HepG2 (cell line): ENCODE data around the gene SNX24. TPM values are rescaled to one million over a fixed set of nuclear protein-coding genes. Genes with fewer than 3 reads are reported as not detected.

Source experiments
- ARID5B ChIP-seq: IDR thresholded peaks from 2 replicates; pipeline ENCODE4 v1.4.0; 2020; ENCODE audit warnings: mild to moderate bottlenecking, missing genetic modification reagents
- CBX1 ChIP-seq: IDR thresholded peaks from one replicate; pipeline ENCODE4 v1.6.1; 2016; ENCODE audit warnings: antibody characterized with exemption, low read depth
- EP300 ChIP-seq, 3 experiments: sonication (generic) in 1 of 3; formaldehyde crosslinking in 1 of 3; IDR thresholded peaks; 2 replicates each; pipeline versions ENCODE4 v1.5.1 to v1.6.1; 2011 to 2020; ENCODE audit warnings: low read depth in 2 of 3, low read length in 2 of 3, borderline replicate concordance in 1 of 3, improper control_type of control experiment in 1 of 3, mild to moderate bottlenecking in 1 of 3, missing genetic modification reagents in 1 of 3, moderate library complexity in 1 of 3
- ETS1 ChIP-seq: sonication (generic); formaldehyde crosslinking; IDR thresholded peaks from 2 replicates; pipeline ENCODE4 v1.4.0; 2020; ENCODE audit warnings: missing genetic modification reagents
- FLYWCH1 ChIP-seq: sonication (generic); formaldehyde crosslinking; IDR thresholded peaks from 2 replicates; pipeline ENCODE4 v1.8.1; 2023; ENCODE audit warnings: mild to moderate bottlenecking, missing genetic modification reagents
- HES4 ChIP-seq: sonication (generic); formaldehyde crosslinking; IDR thresholded peaks from 2 replicates; pipeline ENCODE4 v1.9.0; 2021; ENCODE audit warnings: mild to moderate bottlenecking, missing genetic modification reagents, borderline replicate concordance
- HOXA5 ChIP-seq: sonication (generic); formaldehyde crosslinking; IDR thresholded peaks from 2 replicates; pipeline ENCODE4 v1.4.0; 2020; ENCODE audit warnings: missing genetic modification reagents
- MBD4 ChIP-seq: IDR thresholded peaks from 2 replicates; pipeline ENCODE4 v1.6.1; 2012; ENCODE audit warnings: low read length, inconsistent platforms, borderline replicate concordance
- MED1 ChIP-seq: sonication (generic); formaldehyde crosslinking; IDR thresholded peaks from 2 replicates; pipeline ENCODE4 v1.4.0; 2020; ENCODE audit warnings: missing genetic modification reagents
- MTA1 ChIP-seq: sonication (generic); formaldehyde crosslinking; IDR thresholded peaks from 2 replicates; pipeline ENCODE4 v1.4.0; 2020; ENCODE audit warnings: missing genetic modification reagents, mild to moderate bottlenecking, borderline replicate concordance
- NFKB2 ChIP-seq: sonication (generic); formaldehyde crosslinking; IDR thresholded peaks from 2 replicates; pipeline ENCODE4 v1.4.0; 2020; ENCODE audit warnings: missing genetic modification reagents, borderline replicate concordance
- POGZ ChIP-seq: sonication (generic); formaldehyde crosslinking; IDR thresholded peaks from 2 replicates; pipeline ENCODE4 v1.4.0; 2020; ENCODE audit warnings: mild to moderate bottlenecking, missing genetic modification reagents
- SAP130 ChIP-seq: IDR thresholded peaks from 2 replicates; pipeline ENCODE4 v1.6.1; 2016; ENCODE audit warnings: low read depth
- SIX1 ChIP-seq: sonication (generic); formaldehyde crosslinking; IDR thresholded peaks from 2 replicates; pipeline ENCODE4 v1.4.0; 2020; ENCODE audit warnings: missing genetic modification reagents, borderline replicate concordance
- ZFAT ChIP-seq: sonication (generic); formaldehyde crosslinking; conservative IDR thresholded peaks from 2 replicates; pipeline ENCODE4 v1.8.1; 2023; ENCODE audit warnings: missing genetic modification reagents, inconsistent platforms
- ZNF225 ChIP-seq: sonication (generic); formaldehyde crosslinking; IDR thresholded peaks from 2 replicates; pipeline ENCODE4 v1.4.0; 2020; ENCODE audit warnings: mild to moderate bottlenecking, missing genetic modification reagents
- ZNF441 ChIP-seq: sonication (generic); formaldehyde crosslinking; IDR thresholded peaks from 2 replicates; pipeline ENCODE4 v1.7.0; 2021; ENCODE audit warnings: missing genetic modification reagents, borderline replicate concordance
- ZNF546 ChIP-seq: sonication (generic); formaldehyde crosslinking; conservative IDR thresholded peaks from 2 replicates; pipeline ENCODE4 v1.8.1; 2023; ENCODE audit warnings: mild to moderate bottlenecking, missing genetic modification reagents
- ZNF577 ChIP-seq: sonication (generic); formaldehyde crosslinking; IDR thresholded peaks from 2 replicates; pipeline ENCODE4 v1.4.0; 2020; ENCODE audit warnings: mild to moderate bottlenecking, low read depth, missing genetic modification reagents, borderline replicate concordance
- ZNF660 ChIP-seq: sonication (generic); formaldehyde crosslinking; IDR thresholded peaks from 2 replicates; pipeline ENCODE4 v1.5.1; 2020; ENCODE audit warnings: mild to moderate bottlenecking, low read depth, missing genetic modification reagents, borderline replicate concordance
- ZNF672 ChIP-seq: sonication (generic); formaldehyde crosslinking; IDR thresholded peaks from 2 replicates; pipeline ENCODE4 v1.8.1; 2022; ENCODE audit warnings: missing genetic modification reagents
- ZNF674 ChIP-seq: sonication (generic); formaldehyde crosslinking; IDR thresholded peaks from 2 replicates; pipeline ENCODE4 v1.5.0; 2020; ENCODE audit warnings: low read depth, mild to moderate bottlenecking, missing genetic modification reagents
- ZNF710 ChIP-seq: sonication (generic); formaldehyde crosslinking; IDR thresholded peaks from 2 replicates; pipeline ENCODE4 v1.5.0; 2020; ENCODE audit warnings: mild to moderate bottlenecking, missing genetic modification reagents, borderline replicate concordance
- polyA plus RNA-seq, 8 experiments: library from polyadenylated mRNA; depleted of rRNA in 3 of 8; stranded (reverse) in 7 of 8; unstranded in 1 of 8; fragments of >200 nt; fragmentation: Illumina TruSeq in 4 of 8; extraction: Trizol in 4 of 8; gene quantifications; 2 replicates each; pipeline versions ENCODE4 v1.2.1 to v1.2.3, GENCODE V29; 2011 to 2016; ENCODE audit warnings: low read depth in 4 of 8, missing spikeins in 1 of 8, mixed read lengths in 1 of 8; ENCODE audit not compliant: insufficient read depth in 1 of 8
- total RNA-seq, 5 experiments: library from RNA; depleted of rRNA; stranded (reverse); fragments of >200 nt; fragmentation: Illumina TruSeq; extraction: Trizol; gene quantifications; 2 replicates each; pipeline ENCODE4 v1.2.3, GENCODE V29; 2016; ENCODE audit warnings: low read depth in 1 of 5

SNX24 gene
- total and polyA plus RNA-seq, 2 of the 13 experiments (the other 11 are each of a cell fraction or from before 2014, with no cell fraction given): 7.2 to 23.7 TPM

DNA sequence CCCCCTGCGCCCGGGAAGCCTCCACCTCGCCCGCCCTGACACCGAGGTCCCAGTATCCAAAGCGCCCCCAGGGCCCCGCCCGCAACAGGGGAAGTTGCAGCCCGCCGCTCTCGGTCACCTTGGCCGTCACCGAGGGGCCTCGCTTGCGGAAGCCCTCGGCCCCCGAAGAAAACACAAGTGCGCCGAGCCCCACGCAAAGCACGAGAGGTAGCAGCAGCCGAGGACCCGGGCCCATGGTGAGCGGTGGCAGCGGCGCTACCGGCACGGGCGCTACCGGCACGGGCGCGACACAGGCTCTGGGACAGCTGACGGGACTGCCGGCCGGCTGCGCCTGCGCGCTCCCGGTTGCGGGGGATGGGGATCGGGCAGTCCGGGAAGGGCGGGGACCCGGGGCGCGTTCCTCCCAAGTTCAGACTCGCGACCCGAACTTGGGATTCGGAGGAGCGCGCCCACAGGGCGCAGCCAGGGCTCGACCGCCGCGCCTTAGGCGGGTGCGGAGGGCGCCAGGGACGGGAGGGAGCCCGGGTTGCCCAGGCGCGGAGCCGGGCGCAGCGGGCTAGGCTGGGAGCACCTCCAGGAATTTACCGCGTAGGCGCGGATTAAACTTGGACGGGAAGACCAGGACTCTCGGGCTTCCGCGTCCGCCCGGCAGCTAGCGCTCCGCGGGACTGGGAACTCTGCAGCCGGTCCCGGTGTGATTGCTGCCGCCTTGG is 191.1 kb downstream of the SNX24 start, which contains the start of gene PPIC (continued):
- no peak for TF ChIP-seq EP300 (IDR thresholded peaks at IDR 0.05; ENCODE audit: low read depth in 2 of 2, low read length in 2 of 2)
- TF ChIP-seq EP300 (CRISPR knock-in tag; IDR thresholded peaks at IDR 0.05; ENCODE audit: borderline replicate concordance): no peak
- TF ChIP-seq ZNF441 (CRISPR knock-in tag): no peak
- no peak for TF ChIP-seq SIX1
- peak; percentile 66 for TF ChIP-seq ARID5B (CRISPR knock-in tag)
- peak; percentile 71 for TF ChIP-seq SAP130 (CRISPR knock-in tag)
- no peak for TF ChIP-seq ZNF674
- TF ChIP-seq HES4: no peak
- 0 out of 2 replicates have a peak, but pooled peaks have one; percentile 13 for TF ChIP-seq ZNF577 (CRISPR knock-in tag)
- TF ChIP-seq POGZ (CRISPR knock-in tag): peak; percentile 30; the same call in 1 of the 2 replicates
- peak; percentile 21 for TF ChIP-seq CBX1
- no peak for TF ChIP-seq ZNF660 (CRISPR knock-in tag)
- no peak for TF ChIP-seq MED1 (CRISPR knock-in tag)
- no peak for TF ChIP-seq ZFAT
- no peak; the same call in 1 of the 2 replicates for TF ChIP-seq NFKB2 (CRISPR knock-in tag)
- no peak for TF ChIP-seq ETS1 (CRISPR knock-in tag)
- TF ChIP-seq ZNF710 (CRISPR knock-in tag): peak; percentile 14; the same call in 1 of the 2 replicates
- no peak; the same call in 1 of the 2 replicates for TF ChIP-seq ZNF546
- TF ChIP-seq ZNF672 (CRISPR knock-in tag): no peak
- TF ChIP-seq MTA1 (CRISPR knock-in tag): no peak
- no peak for TF ChIP-seq ZNF225 (CRISPR knock-in tag)
- TF ChIP-seq HOXA5 (CRISPR knock-in tag): peak; percentile 60; the same call in 1 of the 2 replicates
- no peak for TF ChIP-seq FLYWCH1
- TF ChIP-seq MBD4: no peak
